KOPT-K1 (cell line): Measurements from ENCODE around the gene ZBTB43.

Source experiments
- H3K27ac ChIP-seq: fragments of 200-600 bp; sonication (generic); 2 replicates; pipeline ENCODE4 v1.5.1; 2016; ENCODE audit warnings: antibody characterized with exemption, mild to moderate bottlenecking, low read depth, low read length; ENCODE audit not compliant: poor library complexity, severe bottlenecking
- H3K36me3 ChIP-seq: fragments of 200-600 bp; sonication (generic); 2 replicates; pipeline ENCODE4 v1.5.1; 2017; ENCODE audit warnings: antibody characterized with exemption, mild to moderate bottlenecking, low read length, moderate library complexity; ENCODE audit not compliant: insufficient read depth
- H3K9me3 ChIP-seq: fragments of 200-600 bp; sonication (generic); 2 replicates; pipeline ENCODE4 v1.5.1; 2017; ENCODE audit warnings: antibody characterized with exemption, low read length, mild to moderate bottlenecking; ENCODE audit not compliant: insufficient read depth, poor library complexity, severe bottlenecking

Gene ZBTB43

DNA sequence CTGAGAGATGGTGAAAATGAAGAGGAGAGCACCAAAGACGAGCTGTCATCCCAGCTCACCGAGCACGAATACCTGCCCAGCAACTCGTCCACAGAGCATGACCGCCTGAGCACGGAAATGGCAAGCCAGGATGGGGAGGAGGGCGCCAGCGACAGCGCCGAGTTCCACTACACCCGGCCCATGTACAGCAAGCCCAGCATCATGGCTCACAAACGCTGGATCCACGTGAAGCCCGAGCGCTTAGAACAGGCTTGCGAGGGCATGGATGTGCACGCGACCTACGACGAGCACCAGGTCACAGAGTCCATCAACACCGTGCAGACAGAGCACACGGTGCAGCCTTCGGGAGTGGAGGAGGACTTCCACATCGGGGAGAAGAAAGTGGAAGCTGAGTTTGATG lies 28.2 kb downstream of the ZBTB43 start:
- no peak overlapping the region for H3K27ac ChIP-seq
- H3K36me3 ChIP-seq = peaks cover 42% of the 10 kb centered on the region
- no peaks in the 10 kb centered on the region for H3K9me3 ChIP-seq

DNA sequence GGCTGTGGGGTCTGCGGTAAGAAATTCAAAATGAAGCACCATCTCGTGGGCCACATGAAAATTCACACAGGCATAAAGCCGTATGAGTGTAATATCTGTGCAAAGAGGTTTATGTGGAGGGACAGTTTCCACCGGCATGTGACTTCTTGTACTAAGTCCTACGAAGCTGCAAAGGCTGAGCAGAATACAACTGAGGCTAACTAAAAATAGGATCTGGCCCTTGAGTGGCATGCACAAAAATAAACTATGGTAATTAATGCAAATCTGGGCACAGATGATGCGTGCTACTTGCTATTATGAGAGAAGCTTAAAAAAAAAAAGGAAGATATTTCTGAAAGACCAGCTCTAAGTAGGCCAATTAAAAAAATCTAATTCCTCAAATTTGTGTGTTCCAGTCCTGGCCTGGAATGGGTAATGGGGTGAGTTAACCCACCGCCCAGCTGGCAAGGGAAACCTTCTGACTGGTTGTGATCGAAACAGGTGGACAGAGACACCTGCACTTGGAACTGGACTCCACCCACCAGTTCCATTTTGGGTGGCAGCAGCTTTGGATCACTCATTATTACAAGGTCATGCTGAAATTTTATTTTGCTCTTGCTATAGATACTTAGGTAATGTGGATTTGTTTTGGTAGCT lies 29.0 kb downstream of the ZBTB43 start:
- Histone ChIP-seq H3K9me3 (no peaks in the 10 kb centered on the region), H3K36me3 (peaks cover 50% of the 10 kb centered on the region), H3K27ac (no peak overlapping the region)

DNA sequence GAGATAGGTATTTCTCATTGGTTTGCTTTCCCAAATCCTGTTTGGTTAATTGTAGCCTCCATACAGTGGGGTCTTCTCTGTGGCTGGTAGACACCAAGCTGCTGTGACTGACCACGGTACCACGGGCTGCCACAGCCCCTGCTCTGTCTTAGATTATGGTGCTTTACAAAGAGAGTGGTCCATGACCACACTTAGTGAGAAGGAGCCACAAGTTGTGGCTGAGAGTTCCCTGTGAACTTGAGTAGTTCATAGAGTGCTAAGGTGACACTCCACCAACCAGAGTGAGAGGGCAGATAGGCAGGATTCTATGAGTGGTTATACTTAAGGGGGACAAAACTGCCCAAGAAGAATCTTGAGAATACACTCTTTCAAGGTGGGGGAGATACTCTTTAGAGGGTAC lies 29.8 kb downstream of the ZBTB43 start:
- Histone ChIP-seq H3K36me3 (peaks cover 57% of the 10 kb centered on the region), H3K27ac (no peak overlapping the region), H3K9me3 (no peaks in the 10 kb centered on the region)

DNA sequence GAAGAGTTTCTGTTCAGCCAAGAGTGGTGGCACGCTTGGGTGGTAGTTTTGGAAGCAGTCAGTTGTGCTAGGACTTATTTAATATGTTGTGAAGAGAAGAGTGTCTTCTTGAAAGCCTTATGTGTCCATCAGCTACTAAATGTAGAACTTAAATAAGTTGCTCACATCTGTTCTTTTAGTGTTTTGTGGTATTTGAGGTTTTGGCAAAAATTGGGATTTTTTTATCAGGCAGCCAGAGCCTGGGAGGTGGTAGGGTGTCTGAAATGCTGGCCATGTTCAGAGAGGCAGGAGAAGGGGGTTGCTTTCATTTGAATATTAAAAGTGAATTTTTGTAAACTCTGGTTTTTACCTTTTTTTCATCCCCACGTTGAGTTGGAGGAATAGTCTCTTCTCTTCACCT lies 31.4 kb downstream of the ZBTB43 start:
- no peak overlapping the region for H3K27ac ChIP-seq
- no peaks in the 10 kb centered on the region for H3K9me3 ChIP-seq
- peaks cover 57% of the 10 kb centered on the region for H3K36me3 ChIP-seq

DNA sequence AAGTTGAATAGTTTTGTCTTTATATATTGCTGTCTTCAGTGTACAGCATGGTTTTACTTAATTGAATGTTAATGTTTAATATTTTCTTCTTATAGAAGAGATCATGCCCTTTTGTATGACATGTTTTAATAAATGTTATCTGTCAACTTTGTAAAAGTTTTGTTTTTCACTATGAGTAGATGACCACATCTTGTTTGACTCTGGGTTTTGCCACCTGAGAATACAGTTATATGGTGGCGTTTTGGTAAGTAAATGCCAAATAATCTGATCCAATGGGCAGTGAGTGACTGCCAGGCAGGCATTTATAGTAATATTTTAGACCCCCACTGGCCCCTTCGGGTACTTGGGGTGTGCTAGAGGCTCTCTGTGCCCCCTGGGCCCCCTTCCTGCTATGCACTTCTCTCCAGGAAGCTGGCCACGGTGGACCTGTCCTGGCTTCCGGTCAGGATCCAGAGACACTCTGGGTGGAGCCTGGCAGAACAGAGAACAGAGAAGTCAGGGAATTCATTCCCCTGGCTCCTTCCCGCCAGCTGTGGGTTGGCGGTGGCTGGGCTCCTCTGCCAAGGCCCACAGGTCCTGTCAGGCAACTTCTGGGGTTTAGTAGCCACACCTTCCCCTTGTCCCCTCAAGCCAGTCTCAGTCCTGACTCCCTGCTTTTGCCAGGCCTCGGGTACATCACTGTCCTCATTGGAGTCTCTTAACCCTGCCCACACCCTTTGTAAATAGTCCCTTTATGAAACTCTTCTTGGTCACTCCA lies 33.4 kb downstream of the ZBTB43 start:
- Histone ChIP-seq H3K27ac (no peak overlapping the region), H3K36me3 (peaks cover 45% of the 10 kb centered on the region), H3K9me3 (no peaks in the 10 kb centered on the region)

DNA sequence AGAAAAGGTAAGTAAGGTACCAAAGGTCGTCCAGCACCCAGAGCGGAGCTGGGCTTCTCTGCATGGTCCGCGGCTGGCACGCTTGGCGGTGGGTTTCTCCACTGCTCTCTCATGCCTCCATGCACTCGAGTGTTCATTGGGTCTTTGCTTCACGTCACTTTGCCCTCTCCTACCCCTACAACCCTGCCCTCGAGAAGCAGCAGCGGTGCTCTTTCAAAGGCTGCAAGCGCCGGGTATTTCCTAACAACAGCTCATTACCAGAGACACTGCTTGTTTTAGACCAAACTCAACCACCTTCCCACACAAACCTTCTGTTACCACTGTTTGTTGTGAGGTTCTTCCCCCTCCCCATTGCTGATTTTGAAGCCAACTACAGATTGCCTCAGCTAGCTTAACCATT lies 34.1 kb downstream of the ZBTB43 start:
- H3K27ac ChIP-seq = no peak overlapping the region
- H3K9me3 ChIP-seq = no peaks in the 10 kb centered on the region
- peaks cover 38% of the 10 kb centered on the region for H3K36me3 ChIP-seq

DNA sequence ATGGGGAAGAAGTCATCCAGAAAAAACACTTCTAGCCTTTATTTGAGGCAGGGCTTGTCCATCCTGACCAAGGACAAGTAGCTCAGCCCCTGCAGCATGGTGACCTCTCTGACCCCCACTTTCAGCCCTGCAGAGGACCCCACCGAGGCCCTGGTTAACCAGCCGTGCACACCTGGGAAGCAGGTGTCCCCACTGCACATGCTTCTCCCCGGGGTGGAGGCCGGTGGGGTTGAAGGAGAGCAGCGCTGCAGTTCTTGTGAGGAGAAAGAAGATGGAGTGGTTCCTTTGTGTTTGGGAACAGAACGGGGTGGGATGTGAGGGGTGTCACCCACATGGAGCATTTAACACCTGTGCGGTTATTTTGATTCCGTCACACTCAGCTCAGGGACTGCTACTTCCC lies 34.5 kb downstream of the ZBTB43 start:
- Histone ChIP-seq H3K36me3 (peaks cover 34% of the 10 kb centered on the region), H3K9me3 (no peaks in the 10 kb centered on the region), H3K27ac (no peak overlapping the region)

DNA sequence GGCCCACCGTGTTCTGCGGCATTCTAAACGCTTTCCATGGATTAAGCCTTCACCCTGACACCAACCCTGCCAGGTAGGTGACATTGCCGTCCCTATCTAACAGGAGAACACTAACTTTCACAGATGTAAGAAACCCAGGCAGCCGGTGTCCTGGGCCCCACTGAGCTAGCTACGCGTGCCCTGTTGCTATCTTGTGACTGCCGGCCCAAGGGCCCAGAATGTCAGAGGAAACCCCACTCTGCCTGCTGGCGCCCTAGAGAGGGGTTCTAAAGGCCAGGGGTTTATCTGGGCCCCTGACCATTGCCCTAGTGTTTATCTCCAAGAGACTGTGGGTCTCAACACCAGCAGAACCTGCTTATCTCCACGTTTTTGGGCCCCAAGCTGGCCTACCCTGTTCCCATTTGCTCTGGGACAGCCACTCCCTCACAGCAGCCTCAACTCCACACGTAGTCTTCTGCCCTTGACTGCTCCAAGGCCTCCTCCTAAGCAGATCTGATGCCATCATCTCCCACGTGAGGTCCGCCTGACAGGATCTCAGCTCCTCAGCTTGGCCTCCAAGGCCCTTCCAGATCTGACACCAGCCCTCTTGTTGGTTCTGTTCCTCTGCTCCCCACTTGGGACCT lies 37.5 kb downstream of the ZBTB43 start:
- Histone ChIP-seq H3K36me3 (peaks cover 15% of the 10 kb centered on the region; the same call in 1 of the 2 replicates), H3K9me3 (no peaks in the 10 kb centered on the region), H3K27ac (no peak overlapping the region)

DNA sequence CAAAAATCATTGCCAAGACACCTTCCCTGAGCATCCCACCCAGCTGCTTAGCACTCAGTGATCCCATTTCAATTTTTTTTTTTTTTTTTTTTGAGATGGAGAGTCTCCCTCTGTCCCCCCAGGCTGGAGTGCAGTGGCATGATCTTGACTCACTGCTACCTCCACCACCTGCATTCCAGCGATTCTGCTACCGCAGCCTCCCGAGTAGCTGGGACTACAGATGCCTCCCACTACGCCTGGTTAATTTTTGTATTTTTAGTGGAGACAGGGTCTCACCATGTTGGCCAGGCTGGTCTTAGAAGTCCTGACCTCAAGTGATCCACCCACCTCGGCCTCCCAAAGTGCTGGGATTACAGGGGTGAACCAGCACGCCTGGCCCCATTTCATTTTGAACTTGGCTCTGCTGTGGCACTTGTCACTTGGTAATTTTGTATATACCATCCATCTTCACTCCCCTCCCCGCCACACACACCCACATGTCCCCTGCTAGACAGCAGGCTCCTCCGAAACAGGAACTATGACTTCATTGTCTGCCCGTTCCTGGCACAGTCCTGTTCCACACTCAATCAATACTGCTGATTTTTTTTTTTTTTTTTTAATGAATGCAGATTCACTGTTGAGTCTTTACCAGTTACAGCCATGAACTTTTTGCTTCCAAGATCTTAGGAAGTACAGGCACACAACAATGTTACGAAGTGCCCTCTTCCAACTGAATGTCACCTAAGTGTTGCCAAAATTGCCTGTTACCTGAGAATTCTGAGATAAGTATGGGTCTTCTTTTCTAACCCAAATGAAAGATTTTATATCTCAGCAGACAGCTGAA lies 38.3 kb downstream of the ZBTB43 start:
- peaks cover 14% of the 10 kb centered on the region; the same call in 1 of the 2 replicates for H3K36me3 ChIP-seq
- no peak overlapping the region for H3K27ac ChIP-seq

DNA sequence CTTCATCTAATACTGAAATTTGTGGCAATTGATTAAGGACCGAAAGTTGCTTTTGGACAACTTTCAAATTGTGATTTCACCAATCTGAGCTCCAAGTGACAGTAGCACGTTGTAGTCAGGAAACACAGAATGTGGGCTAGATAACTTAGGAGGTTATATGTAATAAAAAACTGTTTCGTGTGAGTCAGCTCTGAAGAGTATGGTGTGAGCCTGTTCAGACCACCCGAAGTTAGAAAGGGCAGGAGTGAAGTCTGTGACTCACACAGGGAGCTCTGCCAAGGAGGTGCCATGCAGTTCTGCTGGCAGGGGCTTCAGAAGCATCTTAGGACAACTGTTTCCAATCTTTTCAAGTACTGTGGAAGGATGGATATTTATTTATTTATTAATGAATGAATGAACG lies 39.2 kb downstream of the ZBTB43 start:
- Histone ChIP-seq H3K27ac (no peak overlapping the region), H3K36me3 (peaks cover 5% of the 10 kb centered on the region; the same call in 1 of the 2 replicates), H3K9me3 (no peaks in the 10 kb centered on the region)

More for the DNA sequence above, 38.3 kb downstream of the ZBTB43 start:
- no peaks in the 10 kb centered on the region for H3K9me3 ChIP-seq

DNA sequence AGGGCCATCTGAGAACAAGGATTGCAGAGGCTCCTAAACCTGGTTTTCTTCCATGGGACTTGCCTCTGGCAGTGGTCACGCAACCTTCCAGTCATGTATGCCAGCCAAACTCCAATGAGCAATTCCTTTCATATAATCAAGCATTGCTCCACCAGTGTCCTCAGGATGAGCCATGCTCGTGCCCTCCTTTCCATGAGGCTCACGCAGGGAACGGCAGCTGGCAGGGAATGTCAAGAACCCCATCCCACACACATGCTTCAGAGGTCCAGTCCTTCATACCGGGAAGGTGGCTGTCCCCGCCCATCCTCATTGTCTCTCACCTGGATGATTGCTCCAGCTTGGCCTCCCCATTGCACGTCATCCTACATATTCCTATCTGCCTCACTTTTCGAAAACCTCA lies 42.2 kb downstream of the ZBTB43 start:
- no peaks in the 10 kb centered on the region for H3K9me3 ChIP-seq
- no peak overlapping the region for H3K27ac ChIP-seq
- H3K36me3 ChIP-seq = no peaks in the 10 kb centered on the region

DNA sequence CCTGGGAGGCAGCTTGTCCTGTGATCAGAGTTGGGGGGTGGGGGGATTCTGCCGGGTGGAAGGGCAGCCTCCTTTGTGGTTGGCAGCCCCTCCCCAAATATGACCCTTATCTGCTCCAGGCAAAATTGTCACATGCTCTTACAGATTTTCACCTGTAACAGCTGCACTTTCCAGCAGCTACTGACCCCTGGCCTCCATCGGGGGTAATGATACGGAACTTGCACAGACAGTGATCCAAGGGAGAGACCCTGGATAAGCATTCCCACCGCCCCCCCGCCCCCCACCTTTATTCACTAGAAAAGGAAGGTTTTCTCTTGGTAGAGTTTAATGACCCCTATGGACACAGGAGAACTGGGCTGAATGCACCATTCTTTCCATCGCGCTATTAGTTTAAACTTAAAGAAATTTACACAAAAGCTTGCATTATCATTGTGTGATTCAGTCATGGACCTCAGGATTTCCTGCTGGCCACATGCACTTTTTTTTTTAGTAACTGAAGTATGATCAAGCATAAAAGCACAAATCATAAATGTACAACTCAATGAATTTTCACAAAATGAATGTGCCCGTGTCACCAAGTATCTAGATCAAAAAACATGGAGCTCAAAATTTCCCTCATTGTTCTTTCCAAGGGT lies 44.9 kb downstream of the ZBTB43 start:
- no peaks in the 10 kb centered on the region for H3K9me3 ChIP-seq
- H3K36me3 ChIP-seq = no peaks in the 10 kb centered on the region
- no peak overlapping the region for H3K27ac ChIP-seq

DNA sequence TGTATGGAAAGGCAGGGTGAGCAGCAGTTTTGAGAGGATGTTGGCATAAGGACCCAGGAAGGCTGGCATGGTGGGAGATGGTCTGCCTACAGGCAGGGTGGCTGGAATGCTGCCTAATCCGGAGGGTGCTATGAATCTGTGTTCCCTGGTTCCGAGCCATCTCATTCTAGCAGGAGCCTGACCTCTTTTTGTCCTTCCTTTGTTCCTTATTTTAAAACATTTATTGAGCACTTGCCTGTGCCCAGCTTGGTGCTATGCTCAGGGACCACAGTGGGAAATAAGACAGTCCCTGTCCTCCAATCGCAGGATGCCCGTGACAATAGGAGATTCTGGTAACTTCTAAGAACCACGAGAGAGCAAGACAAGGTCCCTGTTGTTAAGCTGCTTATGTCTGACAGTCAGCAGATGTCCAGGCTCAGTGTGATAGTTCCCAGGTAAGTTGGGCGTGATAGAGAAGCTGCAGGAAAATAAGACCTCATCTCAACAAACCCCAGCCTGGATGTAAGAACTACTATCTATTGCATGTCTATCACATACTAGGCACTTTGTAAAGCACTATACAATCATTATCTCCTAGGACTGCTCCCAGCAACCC lies 46.5 kb downstream of the ZBTB43 start:
- Histone ChIP-seq H3K9me3 (no peaks in the 10 kb centered on the region), H3K27ac (no peak overlapping the region), H3K36me3 (no peaks in the 10 kb centered on the region)

DNA sequence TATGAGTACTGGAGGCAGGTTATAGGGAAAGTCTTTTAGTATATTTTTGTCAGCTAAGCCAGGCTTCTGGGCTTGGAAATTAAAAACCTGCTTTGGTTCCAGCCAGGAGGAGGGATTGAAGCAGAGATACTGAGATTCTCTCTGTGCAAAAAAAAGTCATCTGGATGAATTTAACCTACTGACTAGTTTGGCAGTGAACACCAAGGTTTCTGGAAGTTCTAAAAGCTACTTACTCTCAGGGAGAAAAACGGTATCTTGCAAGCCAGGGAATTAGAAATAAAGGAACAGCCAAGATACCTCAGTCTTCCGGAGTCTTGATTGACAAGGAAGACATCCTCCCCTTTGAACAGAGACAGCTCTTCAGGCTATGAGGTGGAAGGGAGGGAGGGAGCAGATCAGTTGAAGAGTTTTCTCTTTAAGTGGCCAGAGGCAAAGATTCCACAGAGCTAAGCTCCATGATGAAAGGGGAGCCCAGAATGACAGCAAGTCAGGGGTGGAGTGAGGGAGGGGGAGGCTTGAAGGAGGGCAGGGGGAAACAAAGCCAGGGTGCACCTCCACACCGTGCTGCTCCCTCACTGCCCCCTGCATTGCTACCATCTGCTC lies 47.3 kb downstream of the ZBTB43 start:
- H3K36me3 ChIP-seq = no peaks in the 10 kb centered on the region
- H3K9me3 ChIP-seq = no peaks in the 10 kb centered on the region
- H3K27ac ChIP-seq = no peak overlapping the region
